CD4-positive, alpha-beta memory T cell (primary cell): ENCODE results near the gene ADAMTS4. TPM values are rescaled to one million over a fixed set of nuclear protein-coding genes. Genes with fewer than 3 reads are reported as not detected.

ENCODE experiments used
- CTCF ChIA-PET: fragments of 350-600 bp; sonication (Branson Sonifier 250); formaldehyde crosslinking; loops from one replicate; lab custom pipeline; 2021; ENCODE audit warnings: inconsistent platforms; ENCODE audit not compliant: partially characterized antibody; lab: Charles Lee
- POLR2A ChIA-PET: fragments of 350-600 bp; sonication (Branson Sonifier 250); formaldehyde crosslinking; loops from one replicate; lab custom pipeline; 2021; ENCODE audit not compliant: partially characterized antibody; lab: Charles Lee
- DNase-seq, 5 donors: peaks; one replicate each; pipeline versions ENCODE4 v3.0.0 to v3.0.0-alpha.2; 2020 to 2022; ENCODE audit warnings: mixed read lengths in 1 of 5
- H3K27ac ChIP-seq: one replicate; pipeline ENCODE4 v1.7.0; 2013; ENCODE audit warnings: low read depth, low read length
- H3K27me3 ChIP-seq: 2 replicates; pipeline ENCODE4 v1.7.0; 2013; ENCODE audit warnings: mild to moderate bottlenecking, low read length, moderate library complexity; ENCODE audit not compliant: insufficient read depth
- H3K36me3 ChIP-seq: 2 replicates; pipeline ENCODE4 v1.7.0; 2013; ENCODE audit warnings: mild to moderate bottlenecking, low read length, moderate library complexity; ENCODE audit not compliant: insufficient read depth
- H3K4me1 ChIP-seq: 2 replicates; pipeline ENCODE4 v1.7.0; 2013; ENCODE audit warnings: mild to moderate bottlenecking, low read length, moderate library complexity; ENCODE audit not compliant: insufficient read depth
- H3K4me3 ChIP-seq, 2 donors: one replicate each; pipeline ENCODE4 v1.7.0; 2013; ENCODE audit warnings: low read length in 2 of 2, mild to moderate bottlenecking in 1 of 2
- H3K9me3 ChIP-seq, 2 donors: one replicate each; pipeline ENCODE4 v1.7.0; 2013; ENCODE audit warnings: low read length in 2 of 2, control low read depth in 1 of 2; ENCODE audit not compliant: control insufficient read depth in 1 of 2
- H3K27ac Mint-ChIP-seq, 7 donors: one replicate each; pipeline ENCODE4 v1.8.0; 2020 to 2021; ENCODE audit warnings: mixed read lengths in 7 of 7, mild to moderate bottlenecking in 6 of 7, inconsistent platforms in 3 of 7, moderate library complexity in 3 of 7
- H3K27me3 Mint-ChIP-seq, 2 donors: one replicate each; pipeline ENCODE4 v1.8.0; 2020 to 2021; ENCODE audit warnings: mixed read lengths in 2 of 2
- H3K36me3 Mint-ChIP-seq, 2 donors: one replicate each; pipeline ENCODE4 v1.8.0; 2020 to 2021; ENCODE audit warnings: mixed read lengths in 2 of 2, inconsistent platforms in 1 of 2, mild to moderate bottlenecking in 1 of 2
- H3K4me1 Mint-ChIP-seq, 4 donors: one replicate each; pipeline ENCODE4 v1.8.0; 2020 to 2021; ENCODE audit warnings: mixed read lengths in 4 of 4, mild to moderate bottlenecking in 1 of 4
- H3K4me3 Mint-ChIP-seq, 8 donors: one replicate each; pipeline ENCODE4 v1.8.0; 2020 to 2021; ENCODE audit warnings: mixed read lengths in 8 of 8, mild to moderate bottlenecking in 7 of 8, moderate library complexity in 6 of 8, inconsistent platforms in 3 of 8
- H3K9me3 Mint-ChIP-seq, 8 donors: one replicate each; pipeline ENCODE4 v1.8.0; 2020 to 2021; ENCODE audit warnings: mixed read lengths in 8 of 8, mild to moderate bottlenecking in 5 of 8, inconsistent platforms in 3 of 8, moderate library complexity in 1 of 8
- intact Hi-C: fragments of 100-400 bp; cut with micrococcal nuclease; formaldehyde crosslinking; loops from one replicate; pipeline ENCODE4 v1.15.1; 2023
- polyA plus RNA-seq, 2 donors: library from polyadenylated mRNA; unstranded; fragments of 300-500 nt; fragmentation: Illumina TruSeq; gene quantifications; one replicate each; pipeline ENCODE4 v1.2.3, GENCODE V29; 2021
- total RNA-seq, 2 experiments: library from RNA; stranded (reverse); gene quantifications; one replicate each; pipeline ENCODE4 v1.2.3, GENCODE V29; 2021

ADAMTS4 gene
- total and polyA plus RNA-seq, 4 experiments from 2014 or later = 0.07 to 2.4 (median 1.4) TPM; not detected in 1

GRCh38 chr1:161185282-161185682 is 13.6 kb downstream of the ADAMTS4 start:
- intact Hi-C loops = loop anchor here (1.0 to 5.0 kb wide), 2 partner anchors 19 to 33 kb away; partner anchors contain the start of genes PPOX and UFC1
- Mint-ChIP-seq H3K4me3 (peak overlapping the region; percentile 73 to 89 (median 83)), H3K36me3 (no peaks in the 10 kb centered on the region), H3K4me1 (peaks cover 57 to 88% (median 78%) of the 10 kb centered on the region in 4 donors), H3K27me3 (no peaks in the 10 kb centered on the region), H3K27ac (peak overlapping the region; percentile 86 to 96 (median 92)), H3K9me3 (no peaks in the 10 kb centered on the region)
- H3K4me3 ChIP-seq = peak overlapping the region; percentile 8 to 25
- ChIA-PET POLR2A (interaction anchor here (1.0 to 10.4 kb wide), 9 partner anchors 8 to 121 kb away, joined by 4 to 134 read pairs (median 6); partner anchors contain the start of genes ADAMTS4, B4GALT3, NDUFS2 and PPOX), CTCF (interaction anchor here (0.6 to 10.9 kb wide), 6 partner anchors 8 to 198 kb away, joined by 3 to 115 read pairs (median 5); partner anchors contain the start of genes B4GALT3, NDUFS2, PPOX and TOMM40L)
- peaks cover 94% of the 10 kb centered on the region for H3K4me1 ChIP-seq
- peak; percentile 86 to 92 (median 88) for DNase-seq
- no peaks in the 10 kb centered on the region for H3K9me3 ChIP-seq
- H3K27me3 ChIP-seq = no peaks in the 10 kb centered on the region
- H3K36me3 ChIP-seq = no peaks in the 10 kb centered on the region
- H3K27ac ChIP-seq = peak overlapping the region; percentile 47

GRCh38 chr1:161182214-161182613 is 16.6 kb downstream of the ADAMTS4 start:
- Histone ChIP-seq H3K4me1 (peaks cover 83% of the 10 kb centered on the region), H3K9me3 (no peaks in the 10 kb centered on the region), H3K36me3 (no peaks in the 10 kb centered on the region), H3K4me3 (peak overlapping the region in 1 of 2 donors; percentile 18), H3K27me3 (no peaks in the 10 kb centered on the region), H3K27ac (peak overlapping the region; percentile 54)
- Mint-ChIP-seq H3K9me3 (no peaks in the 10 kb centered on the region), H3K27ac (peak overlapping the region; percentile 86 to 97 (median 93)), H3K4me3 (peak overlapping the region; percentile 2 to 85 (median 76)), H3K4me1 (peaks cover 54 to 87% (median 75%) of the 10 kb centered on the region in 4 donors), H3K36me3 (peaks cover 0 to 1% of the 10 kb centered on the region in 2 donors), H3K27me3 (no peaks in the 10 kb centered on the region)
- CTCF ChIA-PET = interaction anchor here (0.8 to 5.7 kb wide), 12 partner anchors 10 to 202 kb away, joined by 3 to 121 read pairs (median 8); partner anchors contain the start of genes APOA2, NDUFS2, PPOX and TOMM40L
- POLR2A ChIA-PET = interaction anchor here (0.8 to 5.6 kb wide), 21 partner anchors 9 to 209 kb away, joined by 3 to 132 read pairs (median 7); partner anchors contain the start of genes ADAMTS4, ARHGAP30, DEDD and NDUFS2
- intact Hi-C loops = loop anchor here (1.0 kb wide), 3 partner anchors 10 to 43 kb away; partner anchors contain the start of gene NDUFS2
- DNase-seq = peak; percentile 60 to 81 (median 69)

GRCh38 chr1:161180639-161181038 is 18.2 kb downstream of the ADAMTS4 start:
- Histone ChIP-seq H3K9me3 (no peaks in the 10 kb centered on the region), H3K4me1 (peaks cover 80% of the 10 kb centered on the region), H3K27ac (no peak overlapping the region), H3K4me3 (no peak overlapping the region), H3K36me3 (peaks cover 1% of the 10 kb centered on the region), H3K27me3 (no peaks in the 10 kb centered on the region)
- H3K27ac Mint-ChIP-seq = peak overlapping the region; percentile 12 to 95 (median 85)
- CTCF ChIA-PET = interaction anchor here (0.8 to 5.7 kb wide), 12 partner anchors 12 to 208 kb away, joined by 3 to 121 read pairs (median 6); partner anchors contain the start of genes APOA2, NDUFS2, PPOX and TOMM40L
- no peak for DNase-seq
- POLR2A ChIA-PET = interaction anchor here (0.6 to 5.6 kb wide), 8 partner anchors 11 to 135 kb away, joined by 3 to 132 read pairs (median 40); partner anchors contain the start of genes NDUFS2, PPOX, TOMM40L and UFC1
- H3K9me3 Mint-ChIP-seq = no peaks in the 10 kb centered on the region
- H3K36me3 Mint-ChIP-seq = peaks cover 1 to 16% of the 10 kb centered on the region in 2 donors
- no peaks in the 10 kb centered on the region for H3K27me3 Mint-ChIP-seq
- H3K4me3 Mint-ChIP-seq = peak overlapping the region in 6 of 8 donors; percentile 14 to 74 (median 64)
- peaks cover 55 to 85% (median 74%) of the 10 kb centered on the region in 4 donors for H3K4me1 Mint-ChIP-seq
- intact Hi-C loops = loop anchor here (1.0 kb wide), 1 partner anchor 111 kb away; no protein-coding TSS in a partner anchor

- H3K36me3 ChIP-seq = peaks cover 10% of the 10 kb centered on the region
- no peak for DNase-seq
- H3K27ac ChIP-seq = no peak overlapping the region
- intact Hi-C loops = loop anchor here (1.0 kb wide), 1 partner anchor 112 kb away; no protein-coding TSS in a partner anchor
- H3K9me3 ChIP-seq = no peaks in the 10 kb centered on the region
- Mint-ChIP-seq H3K36me3 (peaks cover 10 to 25% of the 10 kb centered on the region in 2 donors), H3K4me3 (peak overlapping the region in 3 of 8 donors; percentile 15 to 39 (median 21)), H3K27ac (peak overlapping the region in 6 of 7 donors; percentile 32 to 91 (median 81)), H3K9me3 (no peaks in the 10 kb centered on the region), H3K4me1 (peaks cover 57 to 87% (median 76%) of the 10 kb centered on the region in 4 donors), H3K27me3 (no peaks in the 10 kb centered on the region)
- ChIA-PET CTCF (interaction anchor here (0.7 to 5.7 kb wide), 9 partner anchors 12 to 179 kb away, joined by 3 to 121 read pairs (median 11); partner anchors contain the start of genes APOA2, NDUFS2, PPOX and TOMM40L), POLR2A (interaction anchor here (0.7 to 5.6 kb wide), 4 partner anchors 11 to 570 kb away, joined by 3 to 132 read pairs (median 28); partner anchors contain the start of genes DUSP12, PPOX and TOMM40L)
- H3K4me3 ChIP-seq = no peak overlapping the region
- H3K4me1 ChIP-seq = peaks cover 80% of the 10 kb centered on the region
- no peaks in the 10 kb centered on the region for H3K27me3 ChIP-seq
Observed at GRCh38 chr1:161179698-161180097, 19.2 kb downstream of the ADAMTS4 start.

- no peaks in the 10 kb centered on the region for H3K9me3 Mint-ChIP-seq
- peak overlapping the region; percentile 95 to 100 (median 99) for H3K27ac Mint-ChIP-seq
- CTCF ChIA-PET = interaction anchor here (1.0 to 4.3 kb wide), 3 partner anchors 11 to 30 kb away, joined by 3 to 48 read pairs (median 31); partner anchors contain the start of gene PPOX
- H3K4me3 Mint-ChIP-seq = peak overlapping the region; percentile 98 to 100 (median 100)
- H3K27me3 ChIP-seq = no peaks in the 10 kb centered on the region
- intact Hi-C loops = loop anchor here (1.0 kb wide), 2 partner anchors 12 to 47 kb away; partner anchors contain the start of gene PPOX
- H3K4me3 ChIP-seq = peak overlapping the region; percentile 90 to 97
- peaks cover 48 to 85% (median 70%) of the 10 kb centered on the region in 4 donors for H3K4me1 Mint-ChIP-seq
- no peaks in the 10 kb centered on the region for H3K9me3 ChIP-seq
- no peak for DNase-seq
- H3K36me3 Mint-ChIP-seq = peaks cover 25 to 41% of the 10 kb centered on the region in 2 donors
- no peaks in the 10 kb centered on the region for H3K27me3 Mint-ChIP-seq
- peak overlapping the region; percentile 85 for H3K27ac ChIP-seq
- peaks cover 61% of the 10 kb centered on the region for H3K4me1 ChIP-seq
- peaks cover 26% of the 10 kb centered on the region for H3K36me3 ChIP-seq
- POLR2A ChIA-PET = interaction anchor here (0.7 to 3.3 kb wide), 11 partner anchors 8 to 156 kb away, joined by 3 to 80 read pairs (median 13); partner anchors contain the start of genes F11R, NDUFS2, PPOX and TOMM40L
Observed at GRCh38 chr1:161177936-161178244, 21.0 kb downstream of the ADAMTS4 start.

GRCh38 chr1:161177112-161177935 is 21.5 kb downstream of the ADAMTS4 start, which contains the start of gene B4GALT3:
Gene B4GALT3 (minus strand): TSS chr1:161177507. CDS start chr1:161176060, 1,447 bp downstream.
- H3K4me1 ChIP-seq = peaks cover 56% of the 10 kb centered on the region
- intact Hi-C loops = loop anchor here (1.0 kb wide), 2 partner anchors 11 to 48 kb away; partner anchors contain the start of gene PPOX
- no peaks in the 10 kb centered on the region for H3K9me3 Mint-ChIP-seq
- ChIA-PET POLR2A (interaction anchor here (0.7 to 3.3 kb wide), 18 partner anchors 9 to 213 kb away, joined by 3 to 80 read pairs (median 6); partner anchors contain the start of genes F11R, NDUFS2, PPOX and SDHC), CTCF (interaction anchor here (1.0 to 4.3 kb wide), 5 partner anchors 8 to 48 kb away, joined by 3 to 48 read pairs (median 7); partner anchors contain the start of genes PPOX and TOMM40L)
- H3K36me3 Mint-ChIP-seq = peaks cover 30 to 46% of the 10 kb centered on the region in 2 donors
- no peaks in the 10 kb centered on the region for H3K27me3 Mint-ChIP-seq
- peaks cover 45 to 85% (median 68%) of the 10 kb centered on the region in 4 donors for H3K4me1 Mint-ChIP-seq
- DNase-seq = peak; percentile 89 to 94 (median 90)
- H3K9me3 ChIP-seq = no peaks in the 10 kb centered on the region
- H3K4me3 Mint-ChIP-seq = peak within 1 kb of the TSS; percentile 98 to 100 (median 100)
- H3K4me3 ChIP-seq = peak within 1 kb of the TSS; percentile 90 to 97
- H3K36me3 ChIP-seq = peaks cover 31% of the 10 kb centered on the region
- H3K27ac ChIP-seq = peak within 1 kb of the TSS; percentile 85
- no peaks in the 10 kb centered on the region for H3K27me3 ChIP-seq
- peak within 1 kb of the TSS; percentile 95 to 100 (median 99) for H3K27ac Mint-ChIP-seq
